HTERT RPE-1 (cell line): ENCODE data around the gene BRMS1L.

Experiments used
- in situ Hi-C: fragments of 300-500 bp; cut with MboI; formaldehyde crosslinking; loops from 4 replicates; pipeline ENCODE4 v1.14.3; 2020; ENCODE audit warnings: low sequenced_read_pairs

The BRMS1L gene

DNA sequence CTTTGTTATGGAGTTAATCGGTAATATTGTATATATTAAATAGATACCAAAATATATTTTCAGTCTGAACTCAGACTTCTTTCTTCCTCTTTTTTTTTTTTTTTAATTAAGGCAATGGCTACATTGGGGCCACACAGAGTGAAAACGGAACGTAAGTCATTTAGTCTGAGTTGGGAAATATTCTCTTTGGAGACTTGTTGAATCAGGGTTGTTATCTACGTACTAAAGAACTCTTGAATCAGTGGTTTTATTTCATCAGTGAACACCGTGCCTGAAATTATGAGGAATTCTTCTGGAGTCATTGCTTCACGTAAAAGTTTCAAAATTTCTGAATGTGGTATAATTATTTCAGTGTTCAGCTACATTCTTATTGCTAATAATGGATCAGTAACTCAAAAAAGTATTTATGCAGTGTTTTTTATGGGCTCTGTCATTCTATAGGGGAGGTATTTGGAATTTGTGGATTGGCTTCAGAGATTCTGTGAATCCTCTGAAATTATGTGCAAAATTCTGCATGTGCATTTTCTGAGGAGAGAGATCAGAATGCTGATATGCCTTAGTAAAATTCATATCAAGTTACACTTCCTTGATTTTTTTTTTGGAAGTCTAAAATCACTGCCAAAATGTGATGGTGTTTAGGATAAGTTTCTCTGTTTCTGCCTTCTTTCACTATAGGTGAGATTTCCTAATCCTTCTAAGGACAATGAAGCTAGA lies 39.6 kb downstream of the BRMS1L start:
- in situ Hi-C loops: no loop called here

DNA sequence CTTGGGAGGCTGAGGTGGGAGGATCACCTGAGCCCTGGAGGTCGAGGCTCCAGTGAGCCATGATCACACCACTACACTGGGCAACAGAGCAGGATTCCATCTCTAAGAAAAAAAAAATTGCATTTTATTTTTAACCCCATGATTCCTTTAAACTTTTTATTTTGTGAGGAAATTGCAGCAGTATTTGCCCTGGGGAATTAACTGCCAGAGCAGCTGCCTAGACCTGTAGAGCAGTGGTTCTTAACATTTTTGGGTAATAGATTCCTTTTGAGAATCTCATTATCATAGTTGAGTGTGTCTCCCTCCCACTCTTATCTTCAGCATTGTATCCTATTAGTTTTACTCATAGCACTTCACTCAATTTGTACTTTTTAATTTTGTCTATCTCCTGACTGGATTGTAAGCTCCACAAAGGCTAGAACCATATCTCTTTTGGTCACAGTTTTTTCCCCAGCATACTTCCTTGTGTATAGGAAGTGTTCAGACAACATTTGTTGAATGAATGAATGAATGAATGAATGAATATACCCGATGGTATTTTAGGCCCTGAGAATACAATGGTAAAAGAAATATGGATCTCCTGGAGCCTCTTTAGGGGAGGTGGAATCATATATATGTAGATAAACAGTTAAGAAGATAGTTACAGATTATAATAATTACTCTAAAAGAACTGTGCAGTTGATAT lies 40.6 kb downstream of the BRMS1L start:
- in situ Hi-C loops: no loop called here

DNA sequence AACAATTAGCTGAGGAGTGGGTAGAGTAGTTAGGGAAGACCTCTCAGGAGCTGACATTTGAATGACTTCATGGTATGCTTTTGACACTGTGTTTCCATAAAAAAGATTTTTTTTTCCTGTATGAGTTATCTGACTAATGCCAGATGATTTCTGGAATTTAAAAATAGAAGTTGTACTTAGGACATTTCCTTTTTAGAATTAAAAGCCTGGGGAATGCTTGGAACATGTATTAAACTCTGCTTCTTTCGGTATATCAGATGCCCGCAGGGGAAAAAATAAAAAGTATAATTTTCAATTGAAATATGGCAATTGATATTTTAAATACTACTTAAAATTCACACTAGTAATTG lies 41.1 kb downstream of the BRMS1L start:
- in situ Hi-C loops: no loop called here

DNA sequence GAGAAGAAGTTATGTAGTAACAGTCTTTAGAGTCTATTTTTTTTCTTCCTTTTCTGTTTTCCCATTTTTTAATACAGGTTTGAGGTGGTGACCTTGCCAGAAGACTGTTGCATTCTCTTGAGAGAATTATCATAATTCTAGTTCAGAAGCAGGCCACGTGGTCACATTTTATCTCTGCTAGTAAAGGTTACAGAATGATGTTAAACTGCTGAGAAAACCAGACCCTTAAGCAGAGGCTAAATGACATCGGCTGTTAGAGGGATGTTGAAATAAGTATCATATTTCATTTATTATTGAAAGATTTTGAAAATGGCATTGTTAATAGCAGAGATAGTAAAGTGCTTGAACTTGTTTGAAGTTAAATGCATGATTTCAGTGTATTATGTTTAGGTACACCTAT lies 49.2 kb downstream of the BRMS1L start:
- in situ Hi-C loops: no loop called here

DNA sequence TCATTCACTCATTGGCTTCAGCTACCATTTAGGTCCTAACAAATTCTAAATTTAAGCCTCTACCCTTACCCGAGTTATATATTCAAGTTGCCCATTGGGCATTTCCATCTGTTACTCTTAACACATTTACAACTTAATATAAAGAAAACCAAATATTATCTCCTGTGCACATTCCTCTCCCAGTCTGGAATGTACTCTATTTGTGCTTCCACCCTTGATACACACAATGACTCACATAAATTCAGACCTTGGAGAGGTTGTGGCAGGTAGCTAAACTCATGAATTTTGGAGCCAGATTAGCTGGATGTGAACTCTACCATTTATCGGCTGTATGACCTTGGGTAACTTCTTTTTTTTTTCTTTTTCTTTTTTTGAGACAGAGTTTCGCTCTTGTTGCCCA lies 51.1 kb downstream of the BRMS1L start:
- in situ Hi-C loops: no loop called here

DNA sequence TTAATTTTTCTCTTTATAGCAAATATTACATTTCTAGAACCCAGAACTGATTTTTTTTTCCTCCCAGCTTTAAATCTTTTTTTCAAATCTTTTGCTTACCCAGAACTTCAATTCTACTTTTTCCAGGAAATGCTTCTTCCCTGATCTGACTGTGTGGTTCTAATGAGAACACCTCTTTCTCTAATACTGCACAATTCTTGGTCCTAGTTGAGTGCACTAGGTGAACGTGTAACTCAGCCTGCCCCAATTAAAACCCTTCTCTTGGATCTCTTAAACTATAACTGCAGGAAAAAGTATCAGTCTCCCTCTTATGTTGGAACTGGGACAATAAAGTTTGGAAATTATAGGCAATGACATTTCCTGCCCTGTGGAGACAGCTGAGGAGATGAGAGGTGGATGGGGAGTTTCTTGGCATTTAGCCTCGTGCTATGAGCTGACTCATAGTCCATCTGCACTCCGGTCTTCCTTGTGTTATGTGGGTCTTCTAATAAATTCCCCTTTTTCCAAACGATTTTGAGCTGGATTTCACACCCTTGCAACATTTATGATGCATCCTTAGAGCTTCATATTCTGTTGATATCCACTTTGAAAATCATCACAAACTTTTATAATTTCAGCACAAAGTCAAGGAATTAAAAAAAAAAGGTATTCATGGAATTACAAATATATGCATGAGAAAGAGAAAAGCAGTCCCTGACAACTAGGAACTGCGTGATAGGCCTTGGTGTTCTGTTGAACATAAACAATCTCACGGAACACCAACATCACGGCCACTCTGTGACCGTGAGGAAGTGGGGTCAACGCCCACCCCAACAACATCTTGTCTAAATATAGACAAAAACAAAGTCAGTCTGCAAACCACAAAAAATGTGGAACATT lies 52.4 kb downstream of the BRMS1L start:
- in situ Hi-C loops: no loop called here

DNA sequence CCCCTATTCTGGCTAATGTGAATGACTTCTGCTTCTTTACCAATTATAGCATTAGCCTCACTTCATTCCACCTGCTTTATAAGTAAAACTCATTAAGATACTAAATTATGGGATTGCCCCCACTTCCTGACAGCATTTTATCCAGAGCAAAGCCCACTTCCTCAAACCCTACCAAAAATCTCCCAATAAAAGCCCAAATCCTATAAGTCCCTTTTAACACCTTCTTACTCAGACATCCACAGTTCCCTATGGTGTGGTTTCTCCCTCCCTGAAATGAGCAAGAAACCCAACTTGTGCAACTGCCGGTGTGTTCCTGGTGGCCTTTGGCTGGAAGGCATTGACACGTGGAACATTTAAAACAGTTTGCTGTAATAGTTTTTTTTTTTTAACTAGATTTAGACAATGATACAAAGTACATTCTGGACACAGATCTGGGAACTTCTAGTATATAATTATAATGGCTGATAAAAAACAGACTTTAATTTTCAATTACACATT lies 53.1 kb downstream of the BRMS1L start:
- in situ Hi-C loops: no loop called here

DNA sequence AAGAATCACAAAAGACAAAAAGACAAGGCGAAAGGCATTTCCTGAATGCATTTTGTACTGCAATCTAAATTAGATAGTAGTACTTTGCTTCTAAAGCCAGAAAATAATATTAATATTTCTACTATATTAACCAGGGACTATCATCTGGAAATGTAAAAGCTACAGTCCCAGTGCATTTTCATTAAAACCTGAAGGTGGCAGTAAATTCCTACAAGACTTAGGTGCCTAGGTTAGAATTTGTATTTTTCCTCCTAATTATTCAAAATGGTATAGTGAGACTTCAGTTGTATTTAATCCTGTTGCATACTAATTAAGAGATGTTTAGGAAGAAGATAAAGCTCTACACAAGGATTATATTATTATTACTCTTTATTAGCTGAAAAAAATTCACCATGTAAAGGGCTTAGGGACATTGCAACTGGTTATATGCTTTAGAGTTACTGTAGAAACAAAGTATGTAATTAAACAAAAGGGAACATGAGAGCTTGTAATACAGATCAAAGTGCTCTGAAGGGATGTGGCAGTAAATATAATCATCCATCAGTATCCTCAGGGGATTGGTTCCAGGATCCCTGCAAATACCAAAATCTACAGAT lies 53.6 kb downstream of the BRMS1L start:
- in situ Hi-C loops: no loop called here

DNA sequence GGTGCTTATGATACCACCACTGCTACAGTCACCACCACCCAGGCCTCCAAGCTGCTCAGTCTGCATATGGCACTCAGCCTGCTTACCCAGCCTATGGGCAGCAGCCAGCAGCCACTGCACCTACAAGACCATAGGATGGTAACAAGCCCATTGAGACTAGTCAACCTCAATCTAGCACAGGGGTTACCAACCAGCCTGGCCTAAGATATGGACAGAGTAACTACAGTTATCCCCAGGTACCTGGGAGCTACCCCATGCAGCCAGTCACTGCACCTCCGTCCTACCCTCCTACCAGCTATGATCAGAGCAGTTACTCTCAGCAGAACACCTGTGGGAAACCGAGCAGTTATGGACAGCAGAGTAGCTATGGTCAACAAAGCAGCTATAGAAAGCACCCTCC lies 55.1 kb downstream of the BRMS1L start:
- in situ Hi-C loops: no loop called here

DNA sequence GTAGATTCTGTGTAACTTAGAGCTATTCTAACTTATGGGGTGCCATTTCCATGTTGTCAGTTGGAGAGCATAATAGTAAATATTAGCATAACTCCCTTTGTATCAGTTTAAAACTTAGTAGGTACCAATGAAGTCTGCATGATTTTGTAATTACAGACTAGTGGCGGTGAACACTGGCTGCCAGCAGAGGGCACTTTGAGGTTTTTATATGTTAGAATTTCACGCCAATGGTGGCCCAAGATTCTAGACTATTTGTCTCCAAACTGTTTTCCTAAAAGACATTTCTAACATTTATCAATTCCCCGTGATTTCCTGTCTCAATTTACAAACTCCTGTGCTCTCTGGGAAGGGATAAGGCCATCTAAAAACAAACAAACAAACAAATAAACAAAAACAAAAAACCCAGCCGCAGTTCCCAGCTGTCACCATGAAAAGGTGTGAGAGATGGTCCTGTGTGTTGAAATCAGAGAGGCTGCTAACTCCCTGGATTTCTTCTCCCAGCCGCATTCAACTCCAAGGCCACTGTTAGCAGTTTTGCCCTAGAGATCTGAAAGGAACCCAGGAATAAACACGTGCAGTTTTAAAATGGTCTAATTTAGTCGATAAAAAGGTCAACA lies 57.6 kb downstream of the BRMS1L start:
- in situ Hi-C loops: no loop called here

DNA sequence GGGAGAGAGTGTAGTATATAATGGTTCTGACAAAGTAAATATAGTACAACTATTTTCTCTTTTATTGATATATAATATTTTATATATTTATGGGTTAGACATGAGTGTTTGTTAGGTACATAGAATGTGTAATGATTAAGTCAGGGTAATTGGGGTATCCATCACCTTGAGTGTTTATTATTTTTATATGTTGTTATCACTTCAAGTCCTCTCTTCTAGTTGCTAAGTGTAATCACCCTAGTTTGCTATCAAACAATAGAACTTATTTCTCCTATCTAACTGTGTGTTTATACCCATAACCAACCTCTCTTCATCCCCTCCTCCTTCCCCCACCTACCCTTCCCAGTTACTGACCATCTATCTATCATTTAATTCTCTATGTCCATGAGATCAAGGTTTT lies 64.2 kb downstream of the BRMS1L start:
- in situ Hi-C loops: no loop called here

DNA sequence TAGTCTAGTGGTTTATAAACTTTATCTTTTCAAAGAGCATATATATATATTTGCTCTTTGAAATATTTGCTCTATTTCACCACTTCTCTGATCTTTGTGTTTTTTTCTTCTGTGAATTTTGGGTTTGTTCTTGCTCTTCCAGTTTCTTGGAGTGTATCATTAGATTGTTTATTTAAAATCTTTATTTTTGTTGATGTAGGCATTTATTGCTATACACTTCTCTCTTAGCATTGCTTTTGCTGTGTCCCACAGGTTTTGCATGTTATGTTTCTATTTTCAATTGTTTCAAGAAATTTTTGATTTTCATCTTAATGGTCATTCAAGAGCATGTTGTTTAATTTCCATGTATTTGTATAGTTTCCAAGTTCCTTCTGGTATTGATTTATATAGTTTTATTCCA lies 69.1 kb downstream of the BRMS1L start:
- in situ Hi-C loops: no loop called here

DNA sequence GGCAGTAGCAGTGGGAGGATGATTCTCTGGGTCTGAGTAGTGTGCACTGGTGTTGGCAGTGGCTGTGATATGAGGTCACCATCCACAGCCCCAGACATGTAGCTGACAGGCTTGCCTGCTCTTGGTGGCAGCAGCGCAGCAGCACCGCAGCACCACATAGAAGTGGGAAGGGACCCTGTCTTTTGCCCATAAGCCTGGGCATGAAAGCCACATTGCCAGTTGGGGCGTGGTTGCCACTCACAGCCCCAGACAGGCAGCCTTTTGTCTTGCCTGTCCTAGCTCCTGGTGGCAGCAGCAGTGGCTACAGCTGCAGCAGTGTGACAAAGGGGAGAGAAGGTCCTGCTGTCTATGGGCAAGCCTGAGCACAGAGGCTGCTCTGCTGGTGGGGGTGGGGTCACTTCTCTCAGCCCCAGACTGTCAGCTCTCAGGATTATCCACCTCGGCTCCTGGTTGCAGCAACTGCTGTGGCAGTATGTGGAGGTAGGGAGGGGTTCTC lies 71.5 kb downstream of the BRMS1L start:
- in situ Hi-C loops: no loop called here

DNA sequence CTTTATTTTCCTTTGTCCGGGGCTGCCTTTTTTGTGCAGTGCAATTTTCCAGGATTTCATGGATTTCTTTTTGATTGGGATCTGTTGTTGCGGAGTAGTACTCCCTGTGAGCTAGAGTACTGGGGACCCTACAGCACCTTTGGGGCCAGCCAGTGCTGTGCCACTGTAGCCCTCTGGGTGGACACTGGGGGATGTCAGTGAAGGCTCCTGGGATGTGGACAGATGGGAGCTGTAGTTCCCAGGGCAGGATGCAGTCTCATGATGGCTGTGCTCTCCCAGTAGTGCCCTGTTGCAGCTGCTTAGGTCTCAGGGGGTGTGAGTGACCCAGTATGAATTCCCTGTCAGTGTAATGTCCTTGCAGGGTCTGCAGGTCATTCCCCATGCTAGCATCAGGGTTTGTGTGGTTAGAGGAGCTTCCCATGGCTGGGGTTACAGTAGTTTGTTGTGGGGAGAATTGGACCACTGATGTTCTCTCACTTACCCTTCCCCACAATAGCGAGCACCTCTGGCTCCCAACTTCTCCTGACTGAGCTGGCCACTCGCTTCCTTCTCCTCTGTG lies 72.2 kb downstream of the BRMS1L start:
- in situ Hi-C loops: no loop called here

DNA sequence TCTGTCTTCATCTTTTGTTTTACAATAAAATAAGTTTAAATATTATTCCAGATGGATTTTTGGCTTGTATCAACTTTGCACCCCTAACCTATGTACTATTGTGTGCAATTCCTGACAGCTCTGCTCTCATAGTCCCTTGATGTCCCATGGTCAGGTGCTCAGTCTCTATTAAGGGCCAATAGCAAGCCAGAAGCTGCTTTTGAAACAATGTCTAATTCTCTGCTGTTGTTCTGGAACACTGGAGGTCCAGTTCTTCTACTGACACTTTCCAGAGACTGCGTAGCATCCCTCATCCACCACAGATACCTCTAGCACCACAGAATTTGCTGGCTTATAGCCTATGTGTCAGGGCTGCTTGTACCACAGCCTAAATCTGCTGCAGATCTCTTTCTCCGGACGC lies 74.6 kb downstream of the BRMS1L start:
- in situ Hi-C loops: no loop called here

DNA sequence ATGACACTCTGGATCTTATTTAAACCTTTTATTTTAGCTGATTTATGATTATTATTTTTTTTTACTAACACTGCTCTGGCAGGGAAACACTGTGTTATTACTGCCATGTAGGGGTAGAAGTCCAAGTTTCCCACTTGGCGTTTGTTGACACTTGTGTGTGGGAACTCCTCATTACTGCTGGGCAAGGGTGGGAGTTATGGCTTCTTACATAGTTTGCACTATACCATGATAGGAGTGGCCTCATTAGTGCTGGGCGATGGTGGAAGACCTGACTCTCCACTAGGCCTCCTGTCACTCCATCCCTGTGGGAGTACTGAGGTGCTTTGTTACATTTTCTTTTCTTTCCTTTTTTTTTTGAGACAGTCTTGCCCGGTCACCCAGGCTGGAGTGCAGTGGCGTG lies 83.5 kb downstream of the BRMS1L start:
- in situ Hi-C loops: no loop called here

DNA sequence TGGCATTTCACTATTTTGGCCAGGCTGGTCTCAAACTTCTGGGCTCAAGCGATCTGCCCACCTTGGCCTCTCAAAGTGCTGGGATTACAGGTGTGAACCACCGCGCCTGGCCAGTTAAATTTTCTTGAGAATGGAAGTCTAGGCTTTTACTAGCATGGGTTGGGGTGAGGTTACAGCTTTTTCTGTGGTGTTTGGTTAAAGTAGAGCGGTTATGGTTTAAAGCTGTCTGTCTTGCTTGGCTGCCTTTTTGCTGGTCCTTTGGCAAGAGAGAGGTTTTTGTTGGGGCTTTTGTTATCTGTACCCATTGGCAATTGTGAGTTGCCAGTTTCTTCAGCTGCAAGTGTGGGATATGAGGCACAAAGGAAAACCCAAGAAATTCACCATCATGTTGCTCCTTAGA lies 84.1 kb downstream of the BRMS1L start:
- in situ Hi-C loops: no loop called here

DNA sequence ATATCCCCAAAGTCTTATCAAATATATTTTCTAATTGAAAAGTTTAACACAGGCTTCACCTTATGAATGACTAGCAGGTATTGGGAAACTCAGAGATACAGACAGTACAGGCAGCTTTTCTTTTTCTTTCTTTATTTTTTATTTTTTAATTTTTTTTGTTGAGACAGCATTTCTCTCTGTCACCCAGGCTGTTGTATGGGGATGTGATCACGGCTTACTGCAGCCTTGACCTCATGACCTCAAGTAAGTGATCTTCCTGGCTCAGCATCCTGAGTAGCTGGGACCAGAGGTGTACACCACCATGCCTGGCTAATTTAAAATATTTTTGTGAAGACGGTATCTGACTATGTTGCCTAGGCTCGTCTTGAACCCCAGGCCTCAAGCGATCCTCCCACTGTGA lies 85.0 kb downstream of the BRMS1L start:
- in situ Hi-C loops: no loop called here

DNA sequence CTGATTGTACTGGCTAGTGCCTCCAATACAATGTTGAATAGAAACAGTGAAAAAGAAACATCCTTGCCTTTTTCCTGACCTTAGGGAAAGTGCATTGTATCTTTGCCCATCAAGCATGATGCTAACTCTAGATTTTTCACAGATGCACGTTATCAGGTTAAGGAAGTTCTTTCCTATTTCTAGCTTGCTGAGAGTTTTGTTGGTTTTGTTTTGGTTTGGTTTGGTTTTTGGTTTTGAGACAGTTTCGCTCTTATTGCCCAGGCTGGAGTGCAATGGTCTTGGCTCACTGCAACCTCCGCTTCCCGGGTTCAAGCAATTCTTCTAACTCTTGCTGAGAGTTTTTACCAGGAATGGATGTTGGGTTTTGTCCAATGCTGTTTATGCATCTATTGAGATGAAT lies 89.0 kb downstream of the BRMS1L start:
- in situ Hi-C loops: no loop called here

DNA sequence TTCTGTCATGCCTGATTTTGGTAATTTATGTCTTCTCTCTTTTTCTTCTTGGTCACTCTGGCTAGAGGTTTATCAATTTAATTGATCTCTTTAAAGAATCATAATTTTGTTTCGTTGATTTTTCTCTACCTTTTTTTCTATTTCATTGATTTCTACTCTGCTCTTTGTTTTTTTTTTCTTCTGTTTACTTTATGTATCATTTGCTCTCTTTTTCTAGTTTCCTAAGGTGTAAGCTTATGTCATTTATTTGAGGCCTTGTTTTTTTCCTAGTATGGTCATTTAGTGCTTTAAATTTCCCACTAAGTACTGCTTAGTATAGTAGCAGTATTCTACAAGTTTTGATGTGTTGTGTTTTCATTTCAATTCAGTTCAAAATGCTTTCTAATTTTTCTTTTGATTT lies 89.6 kb downstream of the BRMS1L start:
- in situ Hi-C loops: no loop called here
